Measurements from ENCODE around the gene IGF2BP2.
"Not testable (repeated sequence)": the region's sequence is repeated elsewhere in the genome, so short reads cannot be mapped to it uniquely, and the experiment has no call there.

IGF2BP2 gene

GRCh38 chr3:185702262-185703225 lies 122.3 kb downstream of the IGF2BP2 start:
- Histone ChIP-seq H3K27me3 (no peaks in the 10 kb centered on the region), H3K27ac (peak overlapping the region; percentile 44), H3K4me2 (peak overlapping the region; percentile 84), H3K4me1 (peaks cover 52% of the 10 kb centered on the region), H4K20me1 (no peaks in the 10 kb centered on the region), H3K4me3 (peak overlapping the region; percentile 61), H3K9ac (peak overlapping the region; percentile 73), H3K9me3 (peaks cover 5% of the 10 kb centered on the region; the same call in 1 of the 2 replicates), H3K36me3 (no peaks in the 10 kb centered on the region)
- TF ChIP-seq Cebpa-rat (IDR thresholded peaks at IDR 0.05) = no peak

- Histone ChIP-seq H3K27me3 (no peaks in the 10 kb centered on the region), H4K20me1 (no peaks in the 10 kb centered on the region), H3K4me2 (peak overlapping the region; percentile 84), H3K4me1 (peaks cover 52% of the 10 kb centered on the region), H3K27ac (peak overlapping the region; percentile 44), H3K4me3 (peak overlapping the region; percentile 61), H3K9me3 (peaks cover 5% of the 10 kb centered on the region; the same call in 1 of the 2 replicates), H3K9ac (peak overlapping the region; percentile 73), H3K36me3 (no peaks in the 10 kb centered on the region)
- no peak for TF ChIP-seq Cebpa-rat (IDR thresholded peaks at IDR 0.05)
These were observed 123.1 kb downstream of the IGF2BP2 start for GRCh38 chr3:185701611-185702261.

- Histone ChIP-seq H3K27ac (0 out of 2 replicates have a peak overlapping the region, but pooled peaks have one; percentile 4), H3K4me2 (peak overlapping the region; percentile 84), H3K9me3 (no peaks in the 10 kb centered on the region), H3K4me3 (no peak overlapping the region), H3K4me1 (peaks cover 52% of the 10 kb centered on the region), H3K36me3 (no peaks in the 10 kb centered on the region), H3K27me3 (no peaks in the 10 kb centered on the region), H4K20me1 (no peaks in the 10 kb centered on the region), H3K9ac (no peak overlapping the region)
- TF ChIP-seq Cebpa-rat (IDR thresholded peaks at IDR 0.05) = no peak
These were observed 124.9 kb downstream of the IGF2BP2 start for GRCh38 chr3:185699927-185700326.

GRCh38 chr3:185697228-185697627 lies 127.6 kb downstream of the IGF2BP2 start:
- not testable (repeated sequence) for H3K9me3 ChIP-seq, H4K20me1 ChIP-seq, H3K27me3 ChIP-seq, H3K4me2 ChIP-seq, H3K36me3 ChIP-seq, H3K9ac ChIP-seq, H3K27ac ChIP-seq, H3K4me3 ChIP-seq
- peaks cover 28% of the 10 kb centered on the region for H3K4me1 ChIP-seq

GRCh38 chr3:185696039-185696438 lies 128.8 kb downstream of the IGF2BP2 start:
- H3K4me3 ChIP-seq = no peak overlapping the region
- no peak overlapping the region for H3K9ac ChIP-seq
- H3K36me3 ChIP-seq = 0 out of 2 replicates have a peak, but pooled peaks cover 7% of the 10 kb centered on the region
- H4K20me1 ChIP-seq = no peaks in the 10 kb centered on the region
- H3K4me2 ChIP-seq = no peak overlapping the region
- H3K27ac ChIP-seq = no peak overlapping the region
- no peaks in the 10 kb centered on the region for H3K9me3 ChIP-seq
- H3K27me3 ChIP-seq = no peaks in the 10 kb centered on the region
- TF ChIP-seq Cebpa-rat (IDR thresholded peaks at IDR 0.05) = no peak
- H3K4me1 ChIP-seq = peaks cover 16% of the 10 kb centered on the region

- H4K20me1 ChIP-seq = no peaks in the 10 kb centered on the region
- no peaks in the 10 kb centered on the region for H3K4me1 ChIP-seq
- no peaks in the 10 kb centered on the region for H3K27me3 ChIP-seq
- TF ChIP-seq Cebpa-rat (IDR thresholded peaks at IDR 0.05) = no peak
- H3K9me3 ChIP-seq = no peaks in the 10 kb centered on the region
- no peak overlapping the region for H3K4me2 ChIP-seq
- H3K9ac ChIP-seq = no peak overlapping the region
- H3K27ac ChIP-seq = no peak overlapping the region
- no peak overlapping the region for H3K4me3 ChIP-seq
- H3K36me3 ChIP-seq = 0 out of 2 replicates have a peak, but pooled peaks cover 9% of the 10 kb centered on the region
These were observed 130.7 kb downstream of the IGF2BP2 start for GRCh38 chr3:185693985-185694653.

GRCh38 chr3:185691622-185692021 lies 133.2 kb downstream of the IGF2BP2 start:
- no peaks in the 10 kb centered on the region for H3K27me3 ChIP-seq
- TF ChIP-seq Cebpa-rat (IDR thresholded peaks at IDR 0.05) = no peak
- H3K4me2 ChIP-seq = no peak overlapping the region
- no peak overlapping the region for H3K4me3 ChIP-seq
- no peaks in the 10 kb centered on the region for H3K9me3 ChIP-seq
- no peak overlapping the region for H3K9ac ChIP-seq
- H3K36me3 ChIP-seq = peaks cover 22% of the 10 kb centered on the region
- H3K4me1 ChIP-seq = no peaks in the 10 kb centered on the region
- H4K20me1 ChIP-seq = no peaks in the 10 kb centered on the region
- H3K27ac ChIP-seq = no peak overlapping the region

- H3K27ac ChIP-seq = no peak overlapping the region
- no peaks in the 10 kb centered on the region for H3K9me3 ChIP-seq
- no peak overlapping the region for H3K4me3 ChIP-seq
- no peaks in the 10 kb centered on the region for H3K4me1 ChIP-seq
- H3K4me2 ChIP-seq = no peak overlapping the region
- TF ChIP-seq Cebpa-rat (IDR thresholded peaks at IDR 0.05) = no peak
- H3K9ac ChIP-seq = no peak overlapping the region
- H4K20me1 ChIP-seq = no peaks in the 10 kb centered on the region
- peaks cover 31% of the 10 kb centered on the region for H3K36me3 ChIP-seq
- no peaks in the 10 kb centered on the region for H3K27me3 ChIP-seq
These were observed 137.5 kb downstream of the IGF2BP2 start for GRCh38 chr3:185687271-185687878.

GRCh38 chr3:185685231-185686035 lies 139.4 kb downstream of the IGF2BP2 start:
- Histone ChIP-seq H3K27me3 (no peaks in the 10 kb centered on the region), H3K27ac (no peak overlapping the region), H3K4me1 (no peaks in the 10 kb centered on the region), H3K4me3 (no peak overlapping the region), H3K9ac (no peak overlapping the region), H4K20me1 (no peaks in the 10 kb centered on the region), H3K4me2 (no peak overlapping the region), H3K36me3 (peaks cover 27% of the 10 kb centered on the region), H3K9me3 (0 out of 2 replicates have a peak, but pooled peaks cover 4% of the 10 kb centered on the region)
- no peak for TF ChIP-seq Cebpa-rat (IDR thresholded peaks at IDR 0.05)

Measured in BLaER1 (cell line).